GM18520 (cell line): ENCODE measurements around the gene RHOD.

Experiments
- ATAC-seq: cut with Tn5 transposase; IDR thresholded peaks from one replicate; pipeline ENCODE4 v1.9.1; 2021; ENCODE audit not compliant: unreplicated experiment

Gene RHOD, protein sequence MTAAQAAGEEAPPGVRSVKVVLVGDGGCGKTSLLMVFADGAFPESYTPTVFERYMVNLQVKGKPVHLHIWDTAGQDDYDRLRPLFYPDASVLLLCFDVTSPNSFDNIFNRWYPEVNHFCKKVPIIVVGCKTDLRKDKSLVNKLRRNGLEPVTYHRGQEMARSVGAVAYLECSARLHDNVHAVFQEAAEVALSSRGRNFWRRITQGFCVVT

DNA sequence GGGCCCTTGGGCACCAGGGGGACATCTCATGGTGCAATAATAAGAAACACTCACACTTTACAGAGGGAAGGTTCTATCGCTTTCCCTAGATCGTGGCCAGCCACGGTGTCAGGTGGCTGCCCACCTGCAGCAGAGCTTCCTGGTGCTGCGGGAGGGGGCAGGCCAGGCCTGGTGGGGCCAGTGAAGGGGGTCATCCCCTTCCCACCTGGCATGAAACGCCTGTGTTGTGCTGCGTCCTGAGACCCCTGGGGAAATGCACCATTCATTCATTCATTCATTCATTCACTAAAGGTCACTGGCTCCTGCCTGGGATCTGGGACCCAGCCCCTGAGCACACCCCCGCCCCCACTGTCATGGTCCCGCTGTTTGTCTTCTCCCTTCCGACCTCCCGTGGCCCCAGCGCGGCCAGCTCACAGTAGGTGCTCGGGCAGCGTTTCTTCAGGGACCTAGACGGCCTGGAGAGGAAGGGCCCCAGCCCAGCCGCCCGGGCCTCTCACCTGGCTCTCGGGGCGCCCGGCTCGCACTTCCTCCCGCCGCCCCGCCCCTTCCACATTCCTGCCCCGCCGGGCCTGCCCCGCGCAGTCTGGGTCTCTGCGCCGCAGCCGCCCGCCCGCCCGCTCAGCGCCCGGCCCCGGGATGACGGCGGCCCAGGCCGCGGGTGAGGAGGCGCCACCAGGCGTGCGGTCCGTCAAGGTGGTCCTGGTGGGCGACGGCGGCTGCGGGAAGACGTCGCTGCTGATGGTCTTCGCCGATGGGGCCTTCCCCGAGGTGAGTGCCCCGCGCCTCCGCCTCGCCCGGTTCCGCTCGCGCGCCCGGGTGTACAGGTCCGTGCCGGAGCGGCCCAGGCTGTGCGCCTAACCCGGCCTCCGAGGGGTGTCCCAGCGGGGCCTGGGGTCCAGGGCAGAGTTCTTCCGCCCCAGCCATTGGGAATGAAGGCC is at the start of gene RHOD:
TSS of gene RHOD (plus strand) at position 581 of the 938 bp plus-strand sequence. CDS start at position 637, 56 bp downstream.
- no peak for ATAC-seq

DNA sequence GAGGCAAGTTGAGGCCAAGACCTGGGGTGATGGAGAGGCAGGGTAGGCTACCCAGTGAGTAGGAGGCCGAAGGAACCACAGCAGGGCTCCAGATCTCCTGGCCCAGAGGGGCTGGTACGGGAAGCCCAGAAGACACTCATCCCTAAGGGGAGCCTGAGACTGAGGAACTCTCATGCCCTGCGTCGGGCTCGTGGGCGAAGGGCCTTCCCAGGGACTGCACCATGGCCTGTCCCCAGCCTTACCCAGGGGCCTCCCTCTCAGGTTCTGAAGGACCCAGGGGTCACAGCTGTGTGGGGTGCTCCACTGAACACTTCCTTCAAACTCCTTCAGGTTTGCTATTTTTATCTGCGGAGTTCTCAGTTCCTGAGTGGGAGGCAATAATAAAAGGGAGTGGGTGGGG is 49.5 kb upstream of the RHOD start:
- no peak for ATAC-seq

DNA sequence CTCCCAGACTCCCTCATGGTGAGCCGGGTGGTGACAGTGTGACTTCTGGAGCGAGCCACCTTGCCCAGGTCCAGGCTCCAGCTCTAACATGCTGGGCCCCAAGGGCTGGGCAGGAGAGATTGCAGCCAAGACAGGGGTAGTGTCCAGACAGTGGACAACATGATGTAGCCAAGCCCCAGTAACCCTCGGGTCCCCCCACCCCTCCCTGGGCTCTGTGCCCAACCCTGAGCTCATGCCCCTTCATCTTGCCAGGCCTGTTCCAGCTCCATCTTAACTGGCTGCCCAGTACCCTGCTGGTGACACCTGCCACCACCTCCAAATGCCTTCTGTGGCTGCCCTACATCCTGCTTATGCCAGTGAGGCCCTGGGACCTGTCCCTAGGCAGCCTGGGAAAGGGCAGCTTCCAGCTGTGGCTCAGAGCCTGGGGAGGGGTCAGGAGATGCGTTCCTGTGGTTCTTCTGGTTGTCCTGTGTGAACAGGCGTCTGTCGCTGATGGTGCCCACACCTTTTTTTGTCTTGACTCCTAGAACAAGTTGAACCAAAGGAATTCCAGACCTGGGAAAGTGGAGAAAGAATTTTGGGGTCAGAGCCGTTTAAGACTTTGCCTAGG is 46.2 kb upstream of the RHOD start:
- no peak for ATAC-seq

DNA sequence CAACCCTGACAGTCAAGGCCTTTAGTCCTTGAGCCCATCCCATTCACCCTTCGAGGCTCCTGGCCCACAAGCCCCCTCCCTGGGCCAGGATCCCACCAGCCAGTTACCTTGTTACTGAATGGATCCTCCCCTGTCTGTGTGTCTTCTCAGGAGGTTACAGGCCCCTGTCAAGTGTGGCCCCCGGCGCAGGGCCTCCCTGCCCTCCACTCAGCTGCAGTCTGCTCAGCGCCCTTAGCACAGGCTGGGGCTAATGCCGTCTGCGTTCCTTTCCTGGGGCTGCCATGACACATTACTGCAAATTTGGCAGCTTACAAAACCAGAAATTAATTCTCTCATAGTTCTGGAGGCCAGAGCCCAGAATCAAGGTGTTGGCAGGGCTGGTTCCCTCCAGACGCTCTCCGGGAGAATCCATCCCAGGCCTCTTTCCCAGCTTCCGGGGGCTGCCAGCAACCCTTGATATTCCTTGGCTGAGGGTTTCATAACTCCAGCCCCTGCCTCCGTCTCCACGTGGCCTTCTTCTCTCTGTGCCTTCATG is 43.1 kb upstream of the RHOD start:
- no peak for ATAC-seq

DNA sequence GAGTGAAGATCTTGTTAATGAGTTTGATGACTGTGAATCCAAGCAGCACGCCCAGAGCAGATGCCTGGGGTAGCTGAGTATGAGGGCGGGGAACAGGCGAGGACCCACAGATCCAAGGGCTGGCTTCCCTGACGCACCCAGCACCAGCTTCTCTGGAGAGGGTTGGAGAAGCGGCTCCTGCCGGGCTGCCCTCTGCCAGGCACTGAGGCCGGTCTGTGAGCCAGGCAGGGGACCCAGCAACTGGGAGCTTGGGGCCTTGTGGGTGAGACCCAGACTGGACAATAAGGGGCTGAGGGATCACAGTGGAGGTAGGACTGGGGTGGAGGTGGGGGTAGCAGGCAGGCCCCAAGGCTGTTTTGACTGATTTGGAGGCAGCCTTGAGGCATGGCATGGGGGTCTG is 42.3 kb upstream of the RHOD start:
- no peak for ATAC-seq

DNA sequence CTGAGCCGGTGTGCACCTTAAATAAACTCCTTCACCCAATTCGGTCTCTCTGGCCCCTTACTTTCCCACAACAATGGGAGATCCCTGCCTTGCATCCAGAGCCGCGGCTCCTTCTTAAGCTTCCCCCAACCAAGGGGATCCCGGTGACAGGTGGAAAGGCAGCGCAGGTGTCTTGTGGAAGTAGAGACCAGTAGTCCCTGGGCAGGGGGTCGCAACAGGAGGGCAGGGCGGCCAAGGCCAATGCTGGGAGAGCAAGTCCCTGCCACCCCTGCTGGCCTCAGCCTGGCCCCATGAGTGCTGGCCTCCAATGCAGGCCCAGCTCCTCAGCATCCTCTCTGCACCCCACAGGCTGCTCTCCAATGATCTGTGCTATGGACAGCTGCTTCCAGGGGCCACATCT is 41.6 kb upstream of the RHOD start:
- ATAC-seq = no peak

DNA sequence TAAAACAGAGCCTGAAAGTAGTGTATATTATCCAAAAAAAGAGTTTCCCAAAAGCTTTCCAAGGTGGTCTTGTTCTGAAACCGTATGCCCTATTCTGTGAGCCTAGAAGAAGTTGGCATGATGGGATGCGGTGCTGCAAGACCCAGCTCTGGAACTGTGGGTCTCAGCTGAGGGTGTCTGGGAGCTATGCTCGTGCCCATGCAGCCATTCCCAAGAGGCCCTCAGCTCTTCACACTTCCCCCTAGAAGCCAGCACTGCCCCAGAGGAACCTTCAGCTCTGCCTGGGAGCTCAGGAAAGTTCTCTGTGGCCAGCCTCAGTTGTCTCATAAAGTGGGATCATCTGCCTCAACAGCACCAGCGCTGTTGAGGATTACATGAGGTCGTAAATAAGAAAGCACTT is 40.1 kb upstream of the RHOD start:
- ATAC-seq = no peak

DNA sequence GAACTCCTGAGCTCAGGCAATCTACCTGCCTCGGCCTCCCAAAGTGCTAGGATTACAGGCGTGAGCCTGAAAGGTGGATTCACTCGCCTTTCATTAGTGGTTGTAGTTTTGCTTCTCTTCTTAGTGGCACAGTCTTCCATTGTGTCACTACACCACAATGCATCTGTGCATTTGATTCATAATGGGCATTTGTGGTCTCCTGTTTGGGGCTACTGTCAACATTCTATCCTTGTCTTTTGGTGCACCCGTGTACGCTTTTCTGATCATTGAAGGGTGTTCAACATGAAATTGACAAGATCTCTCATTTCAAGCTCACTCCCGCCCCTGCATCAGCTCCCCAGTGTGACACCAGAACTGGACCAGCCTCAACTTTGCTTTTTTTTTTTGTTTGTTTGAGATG is 35.7 kb upstream of the RHOD start:
- no peak for ATAC-seq

DNA sequence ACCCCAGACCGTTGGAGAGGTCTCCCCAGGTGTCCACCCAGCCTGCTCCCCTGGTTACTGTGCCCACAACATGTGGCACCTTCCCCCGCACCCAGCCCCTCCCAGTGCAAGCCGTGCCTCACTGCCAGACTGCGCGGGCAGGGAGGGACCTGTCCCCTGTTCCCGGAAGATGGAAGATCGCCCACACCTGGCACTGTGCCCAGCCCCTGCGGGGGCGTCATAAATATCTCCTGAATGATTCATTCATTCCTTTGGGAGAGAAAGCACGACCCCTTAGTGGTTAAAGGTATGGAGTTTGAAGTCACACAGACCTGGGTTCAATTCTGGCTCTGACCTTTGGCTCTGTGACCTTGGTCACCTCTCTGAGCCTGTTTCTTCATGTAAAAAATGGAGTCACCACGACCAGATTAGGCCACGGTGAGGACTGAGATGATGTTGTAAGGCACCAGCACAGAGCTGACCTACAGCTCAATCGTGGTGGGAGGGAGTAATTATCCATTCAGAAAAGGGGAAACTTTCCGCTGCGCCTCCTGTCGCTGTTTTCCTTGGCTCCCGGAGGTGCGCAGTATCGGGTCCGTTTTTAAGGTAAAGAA is 34.2 kb upstream of the RHOD start:
- no peak for ATAC-seq

DNA sequence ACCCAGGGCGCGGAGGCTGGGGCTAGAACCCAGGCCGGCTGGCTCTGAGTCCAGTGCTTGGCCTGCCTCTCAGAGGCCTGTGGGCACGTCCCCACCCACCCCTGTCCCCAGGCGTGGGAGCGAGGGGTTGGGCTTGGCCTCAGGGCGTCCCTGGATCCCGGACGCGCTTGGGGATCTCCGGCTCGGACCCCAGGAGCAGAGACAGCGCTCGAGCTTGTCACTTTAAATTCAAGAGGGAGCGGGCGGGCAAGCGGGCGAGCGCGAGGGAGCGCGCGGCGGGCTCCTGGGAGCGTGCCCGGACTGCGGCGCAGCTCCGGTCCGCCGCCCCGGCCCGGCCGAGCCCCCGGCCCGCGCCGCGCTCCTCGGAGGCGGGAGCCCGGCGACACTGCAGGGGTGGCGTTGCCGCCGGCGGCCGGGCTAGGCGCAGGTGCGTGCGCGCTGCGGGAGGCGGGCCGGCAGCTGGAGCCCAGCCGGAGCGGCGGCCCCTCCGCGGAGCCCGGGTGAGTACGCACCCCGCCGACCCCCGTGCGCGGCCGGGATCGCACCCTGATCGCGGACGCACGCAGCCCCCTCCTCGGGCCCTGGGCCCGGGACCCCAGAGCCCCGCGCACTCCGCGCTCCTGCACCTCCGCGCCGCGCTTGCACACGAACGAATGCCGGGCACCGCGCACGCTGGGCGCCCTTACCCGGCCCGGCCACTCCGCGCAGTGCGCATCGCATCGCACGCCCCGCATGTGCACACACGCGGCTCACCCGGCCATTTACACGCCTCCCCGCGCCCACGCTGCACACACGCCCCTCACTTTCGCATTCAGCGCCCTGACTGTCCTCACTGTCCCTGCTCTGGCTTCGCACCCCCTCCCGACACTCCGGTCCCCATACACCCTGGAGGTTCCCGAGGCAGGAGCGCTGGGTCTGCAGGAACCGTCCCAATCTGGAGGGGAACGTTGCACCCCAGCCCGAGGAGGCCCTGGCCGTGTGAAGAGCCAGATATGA is 33.4 kb upstream of the RHOD start, which contains the start of gene SYT12:
TSS of gene SYT12 (plus strand) at position 174 of the 996 bp plus-strand sequence. CDS start 7,011 bp downstream, outside the sequence.
- ATAC-seq = no peak

DNA sequence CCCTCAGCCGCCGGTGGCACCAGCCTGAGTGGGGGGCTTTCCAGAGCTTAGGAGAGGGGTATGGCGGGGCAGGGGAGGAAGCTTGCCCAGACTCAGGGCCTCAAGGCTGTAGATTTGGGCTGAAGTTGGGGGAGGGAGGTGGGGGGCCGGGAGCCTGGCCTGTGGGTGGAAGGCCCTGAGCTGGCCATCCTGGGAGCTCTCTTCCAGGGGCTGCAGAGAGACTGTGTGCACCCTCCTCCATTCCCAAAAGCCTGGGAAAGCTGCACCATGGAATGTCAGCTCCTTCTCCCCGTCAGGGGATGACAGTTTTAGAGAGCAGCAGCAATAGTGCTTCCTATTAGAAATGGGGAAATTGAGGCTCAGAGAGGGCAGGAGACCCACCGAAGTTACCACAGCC is 32.7 kb upstream of the RHOD start:
- ATAC-seq = no peak

DNA sequence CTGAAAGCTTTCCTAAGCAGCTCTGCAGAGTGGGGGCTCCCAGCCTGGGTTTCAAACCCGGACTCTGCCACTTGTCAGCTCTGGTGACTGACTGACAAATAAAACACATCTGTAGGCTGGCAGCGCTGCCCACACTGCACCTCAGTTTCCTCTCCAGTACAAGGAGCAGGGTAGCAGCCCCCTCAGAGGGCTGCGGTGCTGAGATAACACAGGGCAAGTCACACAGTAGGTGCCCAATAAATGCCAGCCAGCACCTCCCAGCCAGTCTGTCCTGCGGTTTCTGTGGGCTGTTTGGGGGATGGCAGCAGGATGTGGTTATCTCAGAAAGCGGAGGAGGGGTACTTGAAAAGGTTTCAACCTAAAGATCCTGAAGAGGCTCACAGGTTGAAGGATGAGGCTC is 32.2 kb upstream of the RHOD start:
- ATAC-seq = no peak

DNA sequence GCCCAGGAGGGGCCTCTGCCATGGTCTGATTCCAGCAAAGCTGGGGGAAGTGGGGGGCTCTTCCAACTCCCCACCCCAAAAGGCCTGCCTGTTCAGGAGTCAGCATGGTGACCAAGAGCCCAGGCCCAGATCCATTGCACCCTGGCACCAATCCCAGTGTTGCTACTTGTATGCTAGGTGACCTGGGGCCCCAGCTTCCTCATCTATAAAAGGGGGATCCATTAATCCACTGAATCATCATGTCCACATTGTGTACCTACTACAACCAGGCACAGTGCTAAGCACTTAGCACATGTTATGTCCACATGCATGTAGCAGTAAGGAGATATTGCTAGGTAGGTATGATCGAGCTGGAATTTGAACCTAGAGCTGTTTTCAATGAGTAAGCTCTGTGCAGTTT is 31.7 kb upstream of the RHOD start:
- ATAC-seq = no peak

DNA sequence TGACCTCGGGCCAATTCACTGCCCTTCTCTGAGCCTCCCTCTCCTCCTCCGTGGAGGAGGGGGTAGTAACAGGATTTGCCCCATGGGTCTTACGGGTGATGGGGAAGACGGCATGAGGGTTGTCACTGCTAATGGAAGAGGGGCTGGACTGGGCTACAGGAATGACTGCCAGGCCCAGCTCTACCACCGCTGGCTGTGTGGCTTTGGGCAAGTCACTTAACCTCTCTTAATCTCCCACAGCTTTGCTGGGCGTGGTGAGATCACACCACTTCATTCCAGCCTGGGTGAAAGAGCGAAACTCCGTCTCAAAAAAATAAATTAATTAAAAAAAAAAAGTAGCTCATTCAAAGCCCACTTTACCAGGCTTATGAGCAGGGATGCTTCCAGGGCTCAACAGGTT is 30.9 kb upstream of the RHOD start:
- no peak for ATAC-seq

DNA sequence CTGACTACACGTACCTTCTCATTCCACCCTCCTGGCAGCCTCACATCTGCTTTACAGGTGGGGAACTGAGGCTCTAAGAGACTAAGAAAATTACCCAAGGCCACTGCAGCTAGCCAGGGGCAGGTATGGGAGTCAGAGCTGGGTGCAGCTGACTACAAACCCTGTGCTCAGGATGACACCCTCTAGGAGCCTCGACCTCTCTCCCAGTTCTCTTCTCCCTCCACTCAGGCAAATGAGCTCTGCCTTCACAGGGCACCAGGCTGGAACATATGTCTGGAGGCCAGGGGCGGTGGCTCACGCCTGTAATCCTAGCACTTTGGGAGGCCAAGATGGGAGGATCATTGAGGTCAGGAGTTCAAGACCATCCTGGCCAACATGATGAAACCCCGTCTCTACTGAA is 29.7 kb upstream of the RHOD start:
- ATAC-seq = no peak

DNA sequence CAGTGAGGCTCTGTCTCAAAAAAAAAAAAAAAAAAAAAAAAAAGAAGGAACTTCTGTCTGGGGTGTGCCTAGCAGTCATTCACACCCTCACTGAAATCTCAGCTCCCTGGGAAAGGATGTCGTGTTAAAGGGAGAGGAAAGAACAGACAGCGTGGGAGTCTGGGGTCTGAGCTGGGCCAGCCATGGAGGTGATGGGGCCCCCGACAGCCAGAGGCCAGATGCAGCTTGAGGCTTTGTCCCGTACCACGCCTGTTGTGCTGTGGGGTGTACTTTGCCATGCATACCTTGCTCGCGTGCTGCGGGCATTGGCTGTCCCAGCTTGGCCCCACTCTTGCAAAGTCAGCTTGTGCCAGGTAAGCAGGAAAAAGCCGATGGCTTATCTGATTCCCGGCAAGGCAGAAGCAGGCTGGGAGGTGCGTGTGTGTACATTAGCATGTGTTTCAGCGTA is 29.1 kb upstream of the RHOD start:
- ATAC-seq = no peak

DNA sequence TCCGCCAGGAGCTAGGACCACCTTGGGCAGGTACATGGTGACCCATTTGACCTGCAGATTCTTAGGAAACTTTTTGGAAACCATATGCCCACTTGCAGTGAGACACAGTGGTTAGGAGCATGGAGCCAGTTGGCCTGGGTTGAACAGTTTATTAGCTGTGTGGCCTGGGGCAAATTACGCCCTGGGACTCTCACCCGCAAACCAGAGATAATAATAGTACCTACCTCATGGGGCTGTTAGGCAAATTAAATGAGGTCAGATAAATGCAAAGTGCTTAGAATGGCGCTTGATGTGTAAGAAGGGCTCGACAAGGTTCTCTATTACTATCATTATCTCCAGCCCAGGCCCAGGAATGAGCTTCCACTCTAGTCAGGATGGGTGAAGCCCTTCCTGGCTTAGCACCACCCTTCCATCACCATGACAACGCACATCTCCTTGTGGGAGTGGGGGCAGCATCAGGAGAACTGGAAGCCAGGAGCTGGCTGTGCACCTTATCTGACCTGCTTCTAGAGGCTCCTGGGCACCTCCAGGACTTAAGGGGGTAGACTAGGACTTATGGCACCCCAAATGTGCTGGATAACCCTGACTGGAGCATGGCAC is 28.6 kb upstream of the RHOD start:
- no peak for ATAC-seq

DNA sequence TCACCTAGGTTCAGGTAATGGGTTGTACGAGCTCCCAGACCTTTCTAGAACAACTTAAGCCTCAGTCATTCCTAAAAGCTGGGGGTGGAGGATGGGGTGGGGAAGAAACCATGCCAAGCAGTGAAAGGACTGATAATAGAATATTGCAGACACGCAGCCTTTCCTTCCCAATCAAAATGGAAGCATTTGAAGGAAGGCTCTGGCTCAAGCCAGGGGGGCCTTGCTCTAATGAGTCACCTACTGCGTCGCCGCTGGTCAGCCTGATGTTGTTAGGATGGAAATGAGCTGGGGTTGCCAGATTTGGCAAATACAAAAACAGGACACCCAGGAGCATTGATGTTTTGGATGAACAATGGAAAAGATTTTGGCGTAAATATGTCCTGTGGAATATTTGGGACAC is 27.5 kb upstream of the RHOD start:
- no peak for ATAC-seq

DNA sequence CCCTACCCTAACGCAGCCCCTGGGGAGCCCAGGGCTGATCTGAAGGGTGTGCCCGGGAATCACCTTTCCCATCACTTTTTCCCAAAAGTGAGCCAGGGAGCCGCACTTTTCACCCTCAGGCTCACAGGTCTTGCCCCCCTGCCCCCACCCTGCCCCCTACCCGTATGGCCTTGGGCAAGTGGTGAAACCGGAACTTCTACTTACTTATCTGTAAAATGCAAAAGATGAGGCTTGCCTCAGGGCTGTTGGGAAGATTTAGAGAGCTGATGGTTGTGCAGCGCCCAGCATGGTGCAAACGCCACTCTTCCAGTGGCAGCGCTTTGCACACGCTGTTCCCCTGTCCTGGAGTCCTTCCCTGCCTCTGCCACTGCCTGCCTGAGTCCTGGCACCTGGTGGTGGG is 25.7 kb upstream of the RHOD start:
- no peak for ATAC-seq
